ENCODE data around the gene SELENOM.
"Not testable (repeated sequence)": the region's sequence is repeated elsewhere in the genome, so short reads cannot be mapped to it uniquely, and the experiment has no call there.

Gene SELENOM

DNA sequence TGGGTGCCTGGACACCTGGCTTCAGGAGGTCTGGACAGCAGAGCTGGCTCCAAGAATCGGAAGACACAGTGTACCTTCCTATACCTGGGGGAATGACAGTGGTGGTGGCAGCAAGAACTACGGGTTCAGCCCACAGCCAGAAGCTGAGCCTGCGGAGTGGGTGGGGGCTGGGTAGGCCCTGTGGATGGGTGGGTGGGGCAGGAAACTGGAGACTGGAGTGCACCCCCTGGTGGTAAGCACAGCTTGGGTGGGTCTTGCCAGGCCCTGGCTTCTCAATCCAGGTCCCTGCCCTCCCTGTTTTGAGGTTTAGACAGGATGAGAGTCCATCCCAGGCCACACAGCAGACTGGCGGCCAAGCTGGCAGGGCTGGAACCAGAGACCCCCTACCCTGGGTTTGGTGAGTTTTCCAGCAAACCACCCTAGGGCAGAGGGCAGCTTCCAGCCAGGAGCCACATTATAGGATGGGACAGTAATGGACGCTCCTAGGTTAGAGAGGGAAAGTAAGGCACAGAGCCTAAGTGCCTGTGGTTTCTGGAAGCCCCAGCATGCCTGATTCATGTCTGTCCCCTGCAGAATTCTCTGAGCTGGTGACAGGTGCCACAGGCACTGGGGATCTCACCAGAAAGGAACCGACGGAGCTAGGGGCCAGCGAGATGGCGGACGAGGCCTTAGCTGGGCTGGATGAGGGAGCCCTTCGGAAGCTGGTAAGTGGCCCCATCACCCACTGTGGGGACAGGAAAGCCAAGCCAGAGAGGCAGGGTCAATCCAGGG is 24.6 kb downstream of the SELENOM start:
- TF ChIP-seq, protein P1, sequence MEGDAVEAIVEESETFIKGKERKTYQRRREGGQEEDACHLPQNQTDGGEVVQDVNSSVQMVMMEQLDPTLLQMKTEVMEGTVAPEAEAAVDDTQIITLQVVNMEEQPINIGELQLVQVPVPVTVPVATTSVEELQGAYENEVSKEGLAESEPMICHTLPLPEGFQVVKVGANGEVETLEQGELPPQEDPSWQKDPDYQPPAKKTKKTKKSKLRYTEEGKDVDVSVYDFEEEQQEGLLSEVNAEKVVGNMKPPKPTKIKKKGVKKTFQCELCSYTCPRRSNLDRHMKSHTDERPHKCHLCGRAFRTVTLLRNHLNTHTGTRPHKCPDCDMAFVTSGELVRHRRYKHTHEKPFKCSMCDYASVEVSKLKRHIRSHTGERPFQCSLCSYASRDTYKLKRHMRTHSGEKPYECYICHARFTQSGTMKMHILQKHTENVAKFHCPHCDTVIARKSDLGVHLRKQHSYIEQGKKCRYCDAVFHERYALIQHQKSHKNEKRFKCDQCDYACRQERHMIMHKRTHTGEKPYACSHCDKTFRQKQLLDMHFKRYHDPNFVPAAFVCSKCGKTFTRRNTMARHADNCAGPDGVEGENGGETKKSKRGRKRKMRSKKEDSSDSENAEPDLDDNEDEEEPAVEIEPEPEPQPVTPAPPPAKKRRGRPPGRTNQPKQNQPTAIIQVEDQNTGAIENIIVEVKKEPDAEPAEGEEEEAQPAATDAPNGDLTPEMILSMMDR (conservative IDR thresholded peaks at IDR 0.05; ENCODE audit: low read depth): peak; percentile 31
- ChIA-PET CTCF (interaction anchor here (0.8 to 1.1 kb wide), 3 partner anchors 113 to 160 kb away, joined by 3 to 4 read pairs (median 4); partner anchors contain the start of gene TUG1), POLR2A (ENCODE audit: low non-redundant PET) (interaction anchor here (1.4 kb wide), 1 partner anchor 113 kb away, joined by 3 read pairs; no protein-coding TSS in a partner anchor)
- DNase-seq (ENCODE audit: low spot score): no peak
- H3K27ac ChIP-seq: peak overlapping the region; percentile 86

DNA sequence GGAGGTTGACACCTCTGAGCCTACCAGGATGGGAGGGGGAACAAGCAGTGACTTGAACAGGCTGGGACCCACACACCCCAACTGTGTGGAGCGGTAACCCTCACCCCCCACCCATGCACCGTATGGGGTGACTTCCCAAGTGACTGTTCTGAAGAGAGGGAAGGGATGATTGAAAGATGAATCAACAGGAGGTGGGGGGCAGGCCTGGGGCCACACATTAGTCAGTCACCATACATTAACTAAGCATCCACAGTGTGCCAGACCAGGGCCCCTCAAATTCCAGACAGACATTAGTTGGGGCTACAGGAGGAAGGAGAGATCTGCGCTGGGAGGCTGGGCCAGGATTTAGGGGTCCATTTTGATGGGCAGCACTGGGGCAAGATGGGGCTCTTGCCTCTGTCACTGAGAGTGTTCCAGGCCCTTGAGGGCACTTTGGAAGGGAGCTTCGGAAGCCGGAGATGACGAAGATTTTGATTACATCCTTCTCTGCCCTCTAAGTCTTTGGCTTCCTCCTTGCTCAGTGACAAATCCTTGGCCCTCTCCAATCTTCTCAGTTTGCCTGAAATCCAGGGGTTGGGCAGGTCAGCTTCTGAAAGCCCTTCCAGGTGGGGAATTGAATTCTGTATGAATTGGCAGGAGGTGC is 25.3 kb downstream of the SELENOM start:
- peak overlapping the region; percentile 86 for H3K27ac ChIP-seq
- CTCF ChIA-PET: interaction anchor here (0.9 to 1.1 kb wide), 2 partner anchors 113 to 137 kb away, joined by 4 read pairs; partner anchors contain the start of gene TUG1
- TF ChIP-seq, protein P1 (conservative IDR thresholded peaks at IDR 0.05; ENCODE audit: low read depth): no peak
- DNase-seq (ENCODE audit: low spot score): peak; percentile 73
- POLR2A ChIA-PET (ENCODE audit: low non-redundant PET): interaction anchor here (1.4 kb wide), 1 partner anchor 112 kb away, joined by 3 read pairs; no protein-coding TSS in a partner anchor

- TF ChIP-seq, protein P1 (conservative IDR thresholded peaks at IDR 0.05; ENCODE audit: low read depth): no peak
- H3K27ac ChIP-seq: peak within 1 kb of the TSS; percentile 86
- POLR2A ChIA-PET (ENCODE audit: low non-redundant PET): interaction anchor here (0.5 to 1.0 kb wide), 5 partner anchors 17 to 264 kb away, joined by 3 to 4 read pairs (median 3); no protein-coding TSS in a partner anchor
- peak; percentile 92 for DNase-seq (ENCODE audit: low spot score)
- CTCF ChIA-PET: interaction anchor here (0.6 kb wide), 3 partner anchors 44 to 625 kb away, joined by 3 to 4 read pairs (median 3); no protein-coding TSS in a partner anchor
Observed at GRCh38 chr22:31080848-31081649, 26.3 kb downstream of the SELENOM start, which contains the start of gene SMTN. Gene SMTN (plus strand): TSS chr22:31081318. CDS start chr22:31083259, 1,941 bp downstream.

DNA sequence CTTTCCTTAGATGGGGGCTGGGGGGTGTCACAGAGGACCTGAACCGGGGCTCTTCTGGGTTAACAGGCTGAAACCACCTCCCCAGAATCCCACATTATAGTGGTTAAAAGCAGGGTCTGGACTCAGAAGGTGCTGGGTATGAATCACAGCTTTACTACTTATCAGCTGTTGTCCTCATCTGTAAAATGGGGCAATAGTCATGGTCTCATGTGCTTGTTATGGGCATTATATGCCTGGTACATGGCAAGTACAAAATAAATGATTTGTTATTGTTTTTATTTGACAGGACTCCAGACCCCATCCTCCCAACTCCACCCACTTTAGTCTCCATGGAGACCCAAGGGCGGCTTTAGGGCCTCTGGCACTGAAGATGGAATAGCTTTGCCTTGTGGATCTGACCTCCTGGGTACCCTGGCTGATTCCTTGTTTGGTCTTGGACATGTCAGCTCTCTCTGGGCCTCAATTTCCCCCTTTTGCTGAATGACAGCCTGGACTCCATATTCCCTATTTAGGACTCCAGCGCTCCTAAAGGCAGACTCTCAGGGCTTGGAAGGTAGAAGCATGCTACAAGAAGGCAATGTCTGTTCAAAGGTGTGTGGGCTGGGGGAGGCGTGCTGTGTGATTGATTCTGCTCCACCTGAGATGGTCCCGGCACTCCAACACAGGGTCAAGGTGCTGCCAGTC is 27.1 kb downstream of the SELENOM start:
- H3K27ac ChIP-seq: peak overlapping the region; percentile 86
- TF ChIP-seq, protein P1 (conservative IDR thresholded peaks at IDR 0.05; ENCODE audit: low read depth): no peak
- CTCF ChIA-PET: interaction anchor here (0.6 kb wide), 1 partner anchor 44 kb away, joined by 3 read pairs; no protein-coding TSS in a partner anchor
- POLR2A ChIA-PET (ENCODE audit: low non-redundant PET): interaction anchor here (0.6 to 1.0 kb wide), 3 partner anchors 17 to 26 kb away, joined by 3 to 4 read pairs (median 4); no protein-coding TSS in a partner anchor
- DNase-seq (ENCODE audit: low spot score): no peak

DNA sequence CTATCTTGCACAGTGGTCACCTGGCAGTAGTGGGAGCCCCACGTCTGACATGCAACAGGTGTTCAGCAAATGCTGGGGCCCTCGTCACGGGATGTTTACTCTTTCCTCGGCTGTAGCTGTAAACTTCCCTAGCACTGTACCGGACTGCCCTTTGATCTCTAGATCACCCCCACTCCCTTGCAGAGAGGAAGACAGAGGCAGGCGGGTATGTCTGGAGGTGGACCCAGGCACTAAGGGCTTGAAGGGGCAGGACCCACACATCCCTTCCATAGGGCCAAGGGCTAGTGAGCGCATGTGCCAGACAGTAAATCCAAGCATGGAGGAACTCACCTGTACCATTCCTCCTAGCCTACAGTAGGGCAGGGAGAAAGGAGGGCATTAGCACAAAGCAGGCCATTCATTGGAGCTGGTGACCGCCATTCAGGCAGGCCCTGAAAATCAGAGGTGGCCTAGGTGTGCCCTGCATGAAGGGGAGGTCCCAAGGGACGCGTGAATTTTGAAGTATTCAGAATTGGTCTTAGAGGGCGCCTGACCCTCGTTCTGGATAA is 28.2 kb downstream of the SELENOM start:
- TF ChIP-seq, protein P1 (conservative IDR thresholded peaks at IDR 0.05; ENCODE audit: low read depth): no peak
- H3K27ac ChIP-seq: no peak overlapping the region
- no peak for DNase-seq (ENCODE audit: low spot score)
- CTCF ChIA-PET: no interaction called here
- POLR2A ChIA-PET (ENCODE audit: low non-redundant PET): no interaction called here

GRCh38 chr22:31078389-31078788 is 29.0 kb downstream of the SELENOM start:
- POLR2A ChIA-PET (ENCODE audit: low non-redundant PET); H3K27ac ChIP-seq; DNase-seq (ENCODE audit: low spot score); CTCF ChIA-PET: not testable (repeated sequence)

Measured in RWPE1 (cell line).